Subcutaneous abdominal adipose tissue (tissue), 5 donors: ENCODE results near the gene TSPYL2.

Experiments
- H3K27ac ChIP-seq: one replicate; pipeline ENCODE4 v1.7.0; 2013; ENCODE audit warnings: low read depth, mild to moderate bottlenecking, inconsistent platforms, low read length, moderate library complexity
- H3K27me3 ChIP-seq, 5 donors: one replicate each; pipeline ENCODE4 v1.7.0; 2013; ENCODE audit warnings: low read length in 5 of 5, inconsistent platforms in 1 of 5; ENCODE audit not compliant: control insufficient read depth in 5 of 5, insufficient read depth in 4 of 5
- H3K36me3 ChIP-seq, 5 donors: one replicate each; pipeline ENCODE4 v1.7.0; 2013; ENCODE audit warnings: low read length in 5 of 5; ENCODE audit not compliant: control insufficient read depth in 5 of 5, insufficient read depth in 5 of 5
- H3K4me1 ChIP-seq, 5 donors: one replicate each; pipeline ENCODE4 v1.7.0; 2013; ENCODE audit warnings: low read length in 5 of 5, mild to moderate bottlenecking in 3 of 5, moderate library complexity in 1 of 5; ENCODE audit not compliant: control insufficient read depth in 5 of 5, insufficient read depth in 5 of 5
- H3K4me3 ChIP-seq, 5 donors: one replicate each; pipeline ENCODE4 v1.7.0; 2013; ENCODE audit warnings: low read length in 5 of 5, low read depth in 1 of 5
- H3K9ac ChIP-seq, 5 donors: one replicate each; pipeline ENCODE4 v1.7.0; 2013; ENCODE audit warnings: low read length in 5 of 5, mild to moderate bottlenecking in 4 of 5, moderate library complexity in 3 of 5
- H3K9me3 ChIP-seq, 5 donors: one replicate each; pipeline ENCODE4 v1.7.0; 2013; ENCODE audit warnings: low read length in 5 of 5; ENCODE audit not compliant: control insufficient read depth in 5 of 5
- donor health status: healthy.
- donor health status: healthy.
- donor health status: healthy.
- donor health status: healthy.
- donor health status: healthy.

Gene TSPYL2

GRCh38 chrX:53115550-53115874, 33.3 kb downstream of the TSPYL2 start:
- H3K27me3 ChIP-seq: peaks cover 0 to 7% (median 6%) of the 10 kb centered on the region in 5 donors
- H3K36me3 ChIP-seq: peaks cover 0 to 7% (median 0%) of the 10 kb centered on the region in 5 donors
- H3K4me1 ChIP-seq: peaks cover 0 to 8% (median 0%) of the 10 kb centered on the region in 5 donors
- H3K9ac ChIP-seq: no peak overlapping the region
- H3K9me3 ChIP-seq: no peaks in the 10 kb centered on the region
- no peak overlapping the region for H3K4me3 ChIP-seq
- no peak overlapping the region for H3K27ac ChIP-seq

GRCh38 chrX:53116101-53116500, 33.9 kb downstream of the TSPYL2 start:
- Histone ChIP-seq H3K9ac (peak overlapping the region in 2 of 5 donors; percentile 14 to 38), H3K36me3 (peaks cover 0 to 7% (median 0%) of the 10 kb centered on the region in 5 donors), H3K4me1 (peaks cover 0 to 8% (median 0%) of the 10 kb centered on the region in 5 donors), H3K27ac (no peak overlapping the region), H3K4me3 (no peak overlapping the region), H3K9me3 (no peaks in the 10 kb centered on the region), H3K27me3 (peaks cover 0 to 7% (median 6%) of the 10 kb centered on the region in 5 donors)

- H3K9ac ChIP-seq: no peak overlapping the region
- peaks cover 0 to 4% (median 2%) of the 10 kb centered on the region in 5 donors for H3K27me3 ChIP-seq
- peaks cover 0 to 4% (median 3%) of the 10 kb centered on the region in 5 donors for H3K9me3 ChIP-seq
- H3K36me3 ChIP-seq: peaks cover 0 to 3% (median 0%) of the 10 kb centered on the region in 5 donors
- peaks cover 0 to 3% (median 0%) of the 10 kb centered on the region in 5 donors for H3K4me1 ChIP-seq
- no peak overlapping the region for H3K27ac ChIP-seq
- no peak overlapping the region for H3K4me3 ChIP-seq
Observed at GRCh38 chrX:53122013-53122412, 39.8 kb downstream of the TSPYL2 start.

- Histone ChIP-seq H3K4me3 (no peak overlapping the region), H3K27ac (no peak overlapping the region), H3K9me3 (peaks cover 0 to 6% (median 3%) of the 10 kb centered on the region in 5 donors), H3K4me1 (peaks cover 0 to 3% (median 0%) of the 10 kb centered on the region in 5 donors), H3K36me3 (peaks cover 0 to 3% (median 0%) of the 10 kb centered on the region in 5 donors), H3K27me3 (peaks cover 0 to 4% (median 2%) of the 10 kb centered on the region in 5 donors), H3K9ac (no peak overlapping the region)
Observed at GRCh38 chrX:53125506-53125905, 43.3 kb downstream of the TSPYL2 start.

GRCh38 chrX:53126377-53126776, 44.2 kb downstream of the TSPYL2 start:
- peaks cover 0 to 3% (median 0%) of the 10 kb centered on the region in 5 donors for H3K4me1 ChIP-seq
- H3K9me3 ChIP-seq: peaks cover 0 to 6% (median 3%) of the 10 kb centered on the region in 5 donors
- H3K36me3 ChIP-seq: peaks cover 0 to 3% (median 0%) of the 10 kb centered on the region in 5 donors
- peaks cover 0 to 7% (median 2%) of the 10 kb centered on the region in 5 donors for H3K27me3 ChIP-seq
- H3K9ac ChIP-seq: no peak overlapping the region
- H3K4me3 ChIP-seq: no peak overlapping the region
- H3K27ac ChIP-seq: no peak overlapping the region

GRCh38 chrX:53128097-53128749, 46.1 kb downstream of the TSPYL2 start:
- Histone ChIP-seq H3K27ac (no peak overlapping the region), H3K9me3 (peaks cover 0 to 6% (median 3%) of the 10 kb centered on the region in 5 donors), H3K27me3 (peaks cover 0 to 12% (median 2%) of the 10 kb centered on the region in 5 donors), H3K36me3 (peaks cover 0 to 8% (median 3%) of the 10 kb centered on the region in 5 donors), H3K4me3 (no peak overlapping the region), H3K9ac (no peak overlapping the region), H3K4me1 (no peaks in the 10 kb centered on the region)

- Histone ChIP-seq H3K4me1 (no peaks in the 10 kb centered on the region), H3K4me3 (no peak overlapping the region), H3K27me3 (peaks cover 0 to 7% (median 0%) of the 10 kb centered on the region in 5 donors), H3K9me3 (no peaks in the 10 kb centered on the region), H3K27ac (no peak overlapping the region), H3K36me3 (peaks cover 0 to 10% (median 3%) of the 10 kb centered on the region in 5 donors), H3K9ac (no peak overlapping the region)
Observed at GRCh38 chrX:53133400-53133799, 51.2 kb downstream of the TSPYL2 start.

GRCh38 chrX:53135581-53135980, 53.4 kb downstream of the TSPYL2 start:
- H3K27ac ChIP-seq: no peak overlapping the region

More at GRCh38 chrX:53135581-53135980, 53.4 kb downstream of the TSPYL2 start:
- Histone ChIP-seq H3K27me3 (peaks cover 0 to 7% (median 0%) of the 10 kb centered on the region in 5 donors), H3K4me1 (no peaks in the 10 kb centered on the region), H3K4me3 (no peak overlapping the region), H3K9ac (no peak overlapping the region), H3K9me3 (no peaks in the 10 kb centered on the region), H3K36me3 (peaks cover 0 to 10% (median 3%) of the 10 kb centered on the region in 5 donors)
